ENCODE measurements around the gene CYP3A5. TPM values are rescaled to one million over a fixed set of nuclear protein-coding genes. Genes with fewer than 3 reads are reported as not detected.

The CYP3A5 gene
- total and polyA plus RNA-seq, 2 of the 13 experiments (the other 11 are each of a cell fraction or from before 2014, with no cell fraction given), result 5.7 to 9.3 TPM

- BruUV-seq (replicated peaks), result no TSS peak
- intact Hi-C loops (cut with micrococcal nuclease; ENCODE audit: unreplicated experiment) (no loop called here), in situ Hi-C loops (cut with HindIII; ENCODE audit: extremely low pct_ligation_motif_present, low pct_unique_long_range_greater_than_20kb) (no loop called here)
- Histone ChIP-seq H3K4me2 (ENCODE audit: low read depth, low read length) (no peak overlapping the region), H3K27ac (ENCODE audit: extremely low read length, insufficient read depth, low read length) (no peak overlapping the region), H3K9me3 (ENCODE audit: low read length) (no peaks in the 10 kb centered on the region), H3K27me3 (ENCODE audit: control insufficient read depth in 1 of 2, insufficient read depth in 2 of 2, low read length in 2 of 2) (no peaks in the 10 kb centered on the region; a peak in 1 of 5 replicates), H3K4me1 (ENCODE audit: insufficient read depth, low read length) (peaks cover 25% of the 10 kb centered on the region), H3K4me3 (replicated peaks in 1 of 3; ENCODE audit: insufficient read depth in 1 of 3, low read depth in 2 of 3, low read length in 3 of 3) (no peak overlapping the region), H2AFZ (ENCODE audit: low read length) (no peak overlapping the region), H3K9ac (ENCODE audit: insufficient read depth, low read depth, low read length) (no peak overlapping the region), H4K20me1 (ENCODE audit: insufficient read depth, low read length) (no peaks in the 10 kb centered on the region), H3K36me3 (replicated peaks in 1 of 2; ENCODE audit: control insufficient read depth in 1 of 2, insufficient read depth in 2 of 2, low read length in 2 of 2) (peaks cover 34 to 61% of the 10 kb centered on the region in 2 experiments), H3K79me2 (ENCODE audit: insufficient read depth, low read length) (peaks cover 27% of the 10 kb centered on the region)
- TF ChIP-seq CSRNP2 (CRISPR knock-in tag; conservative IDR thresholded peaks at IDR 0.05; ENCODE audit: low read depth) (no peak), TFDP2 (CRISPR knock-in tag; IDR thresholded peaks at IDR 0.05) (no peak), ZFX (CRISPR knock-in tag; IDR thresholded peaks at IDR 0.05; ENCODE audit: low read depth) (no peak), ZNF547 (CRISPR knock-in tag; IDR thresholded peaks at IDR 0.05) (no peak), PPARG (CRISPR knock-in tag; conservative IDR thresholded peaks at IDR 0.05) (no peak), ZBTB38 (CRISPR knock-in tag; IDR thresholded peaks at IDR 0.05) (no peak), ELF4 (CRISPR knock-in tag; IDR thresholded peaks at IDR 0.05; ENCODE audit: borderline replicate concordance) (no peak), ZNF253 (CRISPR knock-in tag; IDR thresholded peaks at IDR 0.05; ENCODE audit: borderline replicate concordance) (no peak), NCOR1 (IDR thresholded peaks at IDR 0.05; ENCODE audit: borderline replicate concordance, low read length) (no peak), MYC (CRISPR knock-in tag; IDR thresholded peaks at IDR 0.05; ENCODE audit: borderline replicate concordance) (no peak), MEF2D (CRISPR knock-in tag; IDR thresholded peaks at IDR 0.05) (no peak)
- ATAC-seq, result no peak
- ChIA-PET POLR2A (no interaction called here), CTCF (ENCODE audit: low intra/inter-chr PET ratio, low total read pairs) (no interaction called here)
- no peak for DNase-seq (ENCODE audit: low spot score)
- 98% methylated on average over 12 of the region's 18 CpGs for WGBS (ENCODE audit: low lambda C conversion rate)
- FAIRE-seq, result no peak
Measured at GRCh38 chr7:99619571-99620130, 60.1 kb downstream of the CYP3A5 start.

Measured in HepG2 (cell line).